Calu3 (cell line): ENCODE measurements around the gene UBC. TPM values are rescaled to one million over a fixed set of nuclear protein-coding genes. Genes with fewer than 3 reads are reported as not detected.

Experiments
- BruUV-seq: library from RNA; stranded (reverse); fragments of 400-500 nt; replicated peaks from 2 replicates; lab custom pipeline; 2021; lab: Mats Ljungman, UMichigan
- CTCF ChIA-PET: fragments of 300-600 bp; sonication (Branson Sonifier 250); formaldehyde crosslinking; loops from one replicate; lab custom pipeline; 2022; ENCODE audit warnings: antibody characterized with exemption; lab: Charles Lee
- DNase-seq: peaks from one replicate; pipeline ENCODE4 v3.0.0; 2022
- H3K27ac Mint-ChIP-seq: one replicate; pipeline ENCODE4 v1.8.0; 2022; ENCODE audit warnings: mixed read lengths; ENCODE audit not compliant: unreplicated experiment
- H3K27me3 Mint-ChIP-seq: one replicate; pipeline ENCODE4 v1.8.0; 2022; ENCODE audit warnings: mixed read lengths; ENCODE audit not compliant: unreplicated experiment
- H3K36me3 Mint-ChIP-seq: one replicate; pipeline ENCODE4 v1.8.0; 2022; ENCODE audit warnings: mild to moderate bottlenecking, moderate library complexity, mixed read lengths; ENCODE audit not compliant: insufficient read depth, unreplicated experiment
- H3K4me1 Mint-ChIP-seq: one replicate; pipeline ENCODE4 v1.8.0; 2022; ENCODE audit warnings: mild to moderate bottlenecking, low read depth, mixed read lengths; ENCODE audit not compliant: unreplicated experiment
- H3K4me3 Mint-ChIP-seq: one replicate; pipeline ENCODE4 v1.8.0; 2022; ENCODE audit warnings: mild to moderate bottlenecking, low read depth, moderate library complexity, mixed read lengths; ENCODE audit not compliant: unreplicated experiment
- H3K9me3 Mint-ChIP-seq: one replicate; pipeline ENCODE4 v1.8.0; 2022; ENCODE audit warnings: low read depth, mixed read lengths; ENCODE audit not compliant: unreplicated experiment
- CTCF ChIP-seq: fragments of 200-600 bp; IDR thresholded peaks from one replicate; pipeline ENCODE4 v1.8.0; 2022; ENCODE audit warnings: antibody characterized with exemption; ENCODE audit not compliant: unreplicated experiment
- intact Hi-C: fragments of 100-400 bp; cut with micrococcal nuclease; formaldehyde crosslinking; loops from one replicate; pipeline ENCODE4 v1.10.0; 2022; ENCODE audit not compliant: unreplicated experiment
- total RNA-seq: library from RNA; stranded (reverse); gene quantifications from 2 replicates; pipeline ENCODE4 v1.2.3, GENCODE V29; 2022

UBC gene
- total RNA-seq, 1 experiment from 2014 or later: 1,247 TPM

DNA sequence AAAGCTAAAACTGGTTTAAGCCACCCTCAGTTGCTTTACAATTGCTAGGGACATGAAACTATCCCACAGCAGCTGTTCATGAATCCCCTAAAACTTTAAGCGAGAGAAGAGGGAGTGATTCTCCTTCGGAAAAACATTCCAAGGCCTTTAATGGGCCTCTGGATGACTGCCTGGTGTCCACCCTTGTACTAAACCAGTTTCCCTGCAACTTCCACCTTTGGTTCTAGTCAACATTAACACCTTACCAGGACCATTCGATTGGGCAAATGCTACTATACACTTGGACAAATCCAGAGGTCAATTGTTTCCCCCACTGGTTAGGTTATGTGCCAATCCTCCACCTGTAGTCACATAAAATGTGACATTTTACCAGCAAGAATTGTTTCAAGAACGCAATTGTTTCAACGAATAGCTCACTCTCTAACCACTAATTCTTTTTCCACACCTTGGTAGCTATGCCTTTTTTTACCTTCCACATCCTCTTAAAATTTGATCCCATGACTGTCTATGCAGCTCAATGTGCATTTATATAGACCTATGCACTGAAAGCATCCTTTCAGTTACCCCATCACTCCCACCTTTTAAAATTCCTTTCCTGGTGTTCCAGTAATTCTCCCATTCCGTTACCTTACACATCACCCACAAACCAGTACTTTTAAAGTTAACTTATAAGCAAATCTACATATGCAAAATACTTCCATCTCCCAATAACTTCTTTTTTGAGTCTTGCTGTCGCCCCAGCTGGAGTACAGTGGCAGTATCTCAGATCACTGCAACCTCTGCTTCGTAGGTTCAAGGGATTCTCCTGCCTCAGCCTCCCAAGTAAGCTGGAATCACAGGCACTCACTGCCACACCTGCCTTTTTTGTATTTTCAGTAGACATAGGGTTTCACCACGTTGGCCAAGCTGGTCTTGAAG lies 3.6 kb downstream of the UBC start:
- Mint-ChIP-seq H3K4me1 (peaks cover 54% of the 10 kb centered on the region), H3K36me3 (peaks cover 70% of the 10 kb centered on the region), H3K27me3 (peaks cover 13% of the 10 kb centered on the region), H3K4me3 (peak overlapping the region; percentile 63), H3K9me3 (no peaks in the 10 kb centered on the region), H3K27ac (peak overlapping the region; percentile 89)
- intact Hi-C loops: no loop called here
- CTCF ChIA-PET: interaction anchor here (0.6 to 1.9 kb wide), 3 partner anchors 8 to 59 kb away, joined by 3 to 10 read pairs (median 3); no protein-coding TSS in a partner anchor
- TF ChIP-seq CTCF: no peak
- DNase-seq: no peak
- no TSS peak for BruUV-seq

GRCh38 chr12:124909831-124910560 lies 4.5 kb downstream of the UBC start:
- no peak for TF ChIP-seq CTCF
- BruUV-seq: no TSS peak
- CTCF ChIA-PET: interaction anchor here (1.1 to 1.9 kb wide), 2 partner anchors 9 to 30 kb away, joined by 3 to 10 read pairs; no protein-coding TSS in a partner anchor
- no peaks in the 10 kb centered on the region for H3K9me3 Mint-ChIP-seq
- peak overlapping the region; percentile 89 for H3K27ac Mint-ChIP-seq
- peak overlapping the region; percentile 63 for H3K4me3 Mint-ChIP-seq
- peaks cover 64% of the 10 kb centered on the region for H3K36me3 Mint-ChIP-seq
- H3K27me3 Mint-ChIP-seq: peaks cover 13% of the 10 kb centered on the region
- no peak for DNase-seq
- intact Hi-C loops: loop anchor here (10.0 kb wide), 1 partner anchor 495 kb away; no protein-coding TSS in a partner anchor
- H3K4me1 Mint-ChIP-seq: peaks cover 58% of the 10 kb centered on the region

DNA sequence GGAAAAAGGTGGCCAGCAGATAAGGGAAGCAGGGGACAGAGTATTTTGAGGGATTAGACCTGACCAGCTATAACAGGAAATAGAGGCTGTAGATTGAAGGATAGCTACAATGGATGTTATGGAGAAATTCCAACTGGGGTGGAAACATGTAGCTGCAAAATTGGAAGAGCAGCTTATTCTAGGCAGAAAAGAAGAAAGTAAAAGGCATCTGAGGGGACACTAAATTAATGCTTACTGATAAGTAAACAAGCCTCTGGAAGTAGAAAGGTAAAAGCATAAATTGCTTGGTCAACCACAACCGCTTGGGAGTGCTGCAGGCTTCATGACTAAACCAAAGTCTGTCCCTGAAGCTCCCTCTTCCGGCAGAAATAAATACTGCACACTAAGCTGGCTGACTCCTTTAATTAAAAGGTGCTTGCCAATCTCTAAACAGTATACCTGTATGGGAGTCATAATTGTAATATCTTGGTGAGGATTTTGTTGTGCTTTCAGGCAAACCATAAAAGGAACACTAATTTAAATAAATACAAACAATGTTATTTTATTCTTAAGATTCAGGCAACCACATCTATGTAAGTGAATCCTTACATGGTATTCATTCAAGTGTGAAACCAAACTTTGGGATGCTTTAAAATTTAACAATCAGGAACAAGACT lies 7.7 kb downstream of the UBC start:
- no TSS peak for BruUV-seq
- peak; percentile 95 for DNase-seq
- intact Hi-C loops: loop anchor here (1.0 to 10.0 kb wide), 2 partner anchors 33 to 498 kb away; no protein-coding TSS in a partner anchor
- Mint-ChIP-seq H3K4me1 (peaks cover 48% of the 10 kb centered on the region), H3K27ac (peak overlapping the region; percentile 55), H3K36me3 (peaks cover 33% of the 10 kb centered on the region), H3K9me3 (no peaks in the 10 kb centered on the region), H3K27me3 (no peaks in the 10 kb centered on the region), H3K4me3 (no peak overlapping the region)
- CTCF ChIA-PET: interaction anchor here (0.6 to 5.3 kb wide), 10 partner anchors 8 to 496 kb away, joined by 3 to 91 read pairs (median 5); no protein-coding TSS in a partner anchor
- TF ChIP-seq CTCF: peak; percentile 95
